Measurements from ENCODE around the gene CCDC88C.

GRCh38 chr14:91231446-91231845, 186.2 kb downstream of the CCDC88C start:
- TF ChIP-seq CTCF (IDR thresholded peaks at IDR 0.05) (no peak), EP300 (IDR thresholded peaks at IDR 0.05) (no peak)

Measured in upper lobe of left lung (tissue), 4 donors.